Endothelial cell of umbilical vein (primary cell): ENCODE measurements around the gene FAM228B.

Source experiments
- GATA2 ChIP-seq: IDR thresholded peaks from 2 replicates; pipeline ENCODE4 v1.7.0; 2011; ENCODE audit warnings: low read depth, mild to moderate bottlenecking, moderate library complexity, mixed read lengths, low read length; ENCODE audit not compliant: insufficient read length, insufficient read depth
- TF ChIP-seq, protein P1 (sequence below), 2 donors: IDR thresholded peaks; 1 replicate in 1 of 2; 2 replicates in 1 of 2; pipeline ENCODE4 v1.5.1; 2011; ENCODE audit warnings: low read length in 2 of 2, mild to moderate bottlenecking in 2 of 2, moderate library complexity in 2 of 2, control low read depth in 1 of 2, inconsistent platforms in 1 of 2, low read depth in 1 of 2; ENCODE audit not compliant: insufficient read depth in 1 of 2; ENCODE audit errors: extremely low read depth in 1 of 2

DNA sequence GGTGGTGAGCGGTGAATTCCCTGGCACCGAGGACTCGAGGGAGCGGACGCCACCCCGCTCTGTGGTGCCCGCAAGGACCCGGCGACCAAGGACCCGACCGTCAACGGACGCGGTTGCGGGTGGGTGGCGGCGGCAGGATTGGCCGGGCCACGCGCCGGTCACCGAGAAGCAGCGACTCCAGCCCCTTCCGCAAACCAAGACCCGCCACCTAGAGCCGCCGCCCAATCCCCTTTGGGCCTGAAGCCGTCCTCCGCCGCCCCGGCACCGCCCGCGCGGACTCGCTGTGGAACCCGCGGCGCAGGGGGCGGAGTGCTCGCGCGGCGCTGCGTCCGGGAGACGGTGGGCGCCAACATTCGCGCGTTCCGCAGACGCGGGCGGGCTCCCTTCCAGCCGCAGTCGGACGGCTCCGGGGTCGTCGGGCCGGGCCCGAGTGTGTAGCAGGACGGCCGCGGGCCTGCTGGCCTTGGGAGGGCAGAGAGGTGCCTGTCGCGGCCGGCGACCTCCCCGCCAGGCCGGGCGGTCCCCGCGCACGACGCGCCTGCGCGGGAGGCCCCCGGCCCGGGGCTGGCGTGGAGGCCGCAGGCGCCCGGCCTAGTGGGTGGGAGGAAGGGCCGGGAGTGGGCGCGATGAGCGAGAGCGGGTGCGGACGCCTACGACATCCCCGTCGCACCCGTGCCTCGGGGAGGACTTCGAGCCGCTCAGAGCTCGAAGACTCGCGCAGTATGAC is at the start of gene FAM228B, which contains the start of gene PFN4:
- TF ChIP-seq, protein P1, sequence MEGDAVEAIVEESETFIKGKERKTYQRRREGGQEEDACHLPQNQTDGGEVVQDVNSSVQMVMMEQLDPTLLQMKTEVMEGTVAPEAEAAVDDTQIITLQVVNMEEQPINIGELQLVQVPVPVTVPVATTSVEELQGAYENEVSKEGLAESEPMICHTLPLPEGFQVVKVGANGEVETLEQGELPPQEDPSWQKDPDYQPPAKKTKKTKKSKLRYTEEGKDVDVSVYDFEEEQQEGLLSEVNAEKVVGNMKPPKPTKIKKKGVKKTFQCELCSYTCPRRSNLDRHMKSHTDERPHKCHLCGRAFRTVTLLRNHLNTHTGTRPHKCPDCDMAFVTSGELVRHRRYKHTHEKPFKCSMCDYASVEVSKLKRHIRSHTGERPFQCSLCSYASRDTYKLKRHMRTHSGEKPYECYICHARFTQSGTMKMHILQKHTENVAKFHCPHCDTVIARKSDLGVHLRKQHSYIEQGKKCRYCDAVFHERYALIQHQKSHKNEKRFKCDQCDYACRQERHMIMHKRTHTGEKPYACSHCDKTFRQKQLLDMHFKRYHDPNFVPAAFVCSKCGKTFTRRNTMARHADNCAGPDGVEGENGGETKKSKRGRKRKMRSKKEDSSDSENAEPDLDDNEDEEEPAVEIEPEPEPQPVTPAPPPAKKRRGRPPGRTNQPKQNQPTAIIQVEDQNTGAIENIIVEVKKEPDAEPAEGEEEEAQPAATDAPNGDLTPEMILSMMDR (IDR thresholded peaks at IDR 0.05; ENCODE audit: extremely low read depth in 1 of 2, insufficient read depth in 1 of 2, low read depth in 1 of 2, low read length in 2 of 2): no peak
- no peak for TF ChIP-seq GATA2
